Measurements from ENCODE around the gene NRXN3. TPM values are rescaled to one million over a fixed set of nuclear protein-coding genes. Genes with fewer than 3 reads are reported as not detected.

Gene NRXN3
- total and polyA plus RNA-seq, 4 donors = 21.9 to 73.4 (median 65.7) TPM

DNA sequence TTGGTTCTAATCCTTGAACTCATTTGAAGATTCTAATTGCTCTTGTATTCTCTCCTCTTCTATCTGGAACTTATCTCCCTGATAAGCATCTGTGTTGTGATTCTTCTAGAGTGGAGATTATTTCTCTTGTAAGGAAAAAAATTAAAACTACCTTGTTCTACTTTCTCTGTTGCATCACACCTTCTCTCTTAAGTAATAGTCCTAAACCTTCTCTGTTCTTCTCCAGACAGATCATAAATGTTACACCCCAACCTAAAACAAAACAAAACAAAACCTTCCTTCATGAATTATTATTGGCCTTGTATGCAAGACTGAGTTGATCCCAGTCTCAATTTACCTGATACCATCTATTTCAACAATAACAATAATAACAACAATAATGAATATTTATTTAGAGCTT is 1429.1 kb downstream of the NRXN3 start:
- Histone ChIP-seq H3K9me3 (ENCODE audit: control insufficient read depth, insufficient read depth, low read length) (no peaks in the 10 kb centered on the region), H3K4me3 (ENCODE audit: low read depth, low read length) (no peak overlapping the region), H3K4me1 (ENCODE audit: control insufficient read depth, insufficient read depth, low read length) (no peaks in the 10 kb centered on the region), H3K27me3 (ENCODE audit: control insufficient read depth, insufficient read depth, low read length) (no peaks in the 10 kb centered on the region), H3K36me3 (ENCODE audit: control insufficient read depth, insufficient read depth, low read length) (no peaks in the 10 kb centered on the region), H3K27ac (ENCODE audit: low read depth, low read length) (no peak overlapping the region)
- no peak for DNase-seq (ENCODE audit: low read depth in 4 of 6, low spot score in 6 of 6)

- H3K4me1 ChIP-seq (ENCODE audit: control insufficient read depth, insufficient read depth, low read length) = no peaks in the 10 kb centered on the region
- no peaks in the 10 kb centered on the region for H3K9me3 ChIP-seq (ENCODE audit: control insufficient read depth, insufficient read depth, low read length)
- H3K27ac ChIP-seq (ENCODE audit: low read depth, low read length) = no peak overlapping the region
- WGBS (ENCODE audit: insufficient coverage) = 92% methylated on average over 3 of the region's 3 CpGs
- no peaks in the 10 kb centered on the region for H3K36me3 ChIP-seq (ENCODE audit: control insufficient read depth, insufficient read depth, low read length)
- no peaks in the 10 kb centered on the region for H3K27me3 ChIP-seq (ENCODE audit: control insufficient read depth, insufficient read depth, low read length)
- H3K4me3 ChIP-seq (ENCODE audit: low read depth, low read length) = no peak overlapping the region
- no peak for DNase-seq (ENCODE audit: low read depth in 4 of 6, low spot score in 6 of 6)
Measured at GRCh38 chr14:79600406-79600805, 1430.2 kb downstream of the NRXN3 start.

DNA sequence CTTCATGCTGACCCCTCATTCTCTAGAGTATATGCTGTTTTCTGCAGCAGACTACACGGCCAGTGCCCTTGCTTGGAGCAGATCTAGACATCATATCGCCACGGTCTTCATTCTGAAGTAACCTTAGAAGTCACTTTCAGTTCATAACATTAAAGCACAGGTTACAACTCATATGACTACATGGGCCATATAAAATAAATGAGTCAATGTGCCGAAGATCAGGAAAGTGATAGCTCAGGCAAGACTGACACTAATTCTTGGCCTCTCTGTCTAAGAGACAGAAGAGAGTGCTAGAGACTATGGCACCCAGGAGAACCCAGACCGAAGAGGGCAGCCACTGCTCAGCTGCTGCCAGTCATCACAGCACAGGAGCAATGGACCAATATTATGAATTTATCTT is 1431.4 kb downstream of the NRXN3 start:
- DNase-seq (ENCODE audit: low read depth in 4 of 6, low spot score in 6 of 6) = no peak
- no peaks in the 10 kb centered on the region for H3K9me3 ChIP-seq (ENCODE audit: control insufficient read depth, insufficient read depth, low read length)
- 100% methylated on average over 3 of the region's 5 CpGs for WGBS (ENCODE audit: insufficient coverage)
- H3K27ac ChIP-seq (ENCODE audit: low read depth, low read length) = no peak overlapping the region
- H3K4me1 ChIP-seq (ENCODE audit: control insufficient read depth, insufficient read depth, low read length) = no peaks in the 10 kb centered on the region
- no peaks in the 10 kb centered on the region for H3K27me3 ChIP-seq (ENCODE audit: control insufficient read depth, insufficient read depth, low read length)
- H3K36me3 ChIP-seq (ENCODE audit: control insufficient read depth, insufficient read depth, low read length) = no peaks in the 10 kb centered on the region
- no peak overlapping the region for H3K4me3 ChIP-seq (ENCODE audit: low read depth, low read length)

DNA sequence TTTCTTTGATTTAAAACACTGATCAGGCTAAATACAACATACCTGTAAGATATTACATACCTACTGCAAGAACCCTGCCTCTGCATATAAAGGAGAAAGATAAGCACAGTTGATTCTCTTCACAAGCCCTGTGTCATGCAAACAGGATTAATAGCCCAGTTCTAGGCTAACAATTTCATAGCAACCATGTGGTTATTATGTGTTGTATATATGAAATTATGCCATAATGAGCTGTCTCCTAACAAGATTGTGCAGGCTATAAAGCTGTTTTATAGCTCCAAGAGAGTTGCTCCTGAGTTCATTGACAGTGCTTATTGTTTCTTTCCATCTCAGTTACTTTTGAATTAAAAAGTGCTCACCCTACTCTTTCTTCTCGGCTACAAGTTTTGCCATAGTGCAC is 1431.9 kb downstream of the NRXN3 start:
- no CpG with 5 or more reads among the region's 1 CpG for WGBS (ENCODE audit: insufficient coverage)
- Histone ChIP-seq H3K27me3 (ENCODE audit: control insufficient read depth, insufficient read depth, low read length) (no peaks in the 10 kb centered on the region), H3K9me3 (ENCODE audit: control insufficient read depth, insufficient read depth, low read length) (no peaks in the 10 kb centered on the region), H3K27ac (ENCODE audit: low read depth, low read length) (no peak overlapping the region), H3K4me1 (ENCODE audit: control insufficient read depth, insufficient read depth, low read length) (no peaks in the 10 kb centered on the region), H3K4me3 (ENCODE audit: low read depth, low read length) (no peak overlapping the region), H3K36me3 (ENCODE audit: control insufficient read depth, insufficient read depth, low read length) (no peaks in the 10 kb centered on the region)
- DNase-seq (ENCODE audit: low read depth in 4 of 6, low spot score in 6 of 6) = peak in 1 of 6 donors; percentile 85

GRCh38 chr14:79602742-79603141 is 1432.6 kb downstream of the NRXN3 start:
- no peaks in the 10 kb centered on the region for H3K4me1 ChIP-seq (ENCODE audit: control insufficient read depth, insufficient read depth, low read length)
- no peak overlapping the region for H3K27ac ChIP-seq (ENCODE audit: low read depth, low read length)
- WGBS (ENCODE audit: insufficient coverage) = 92% methylated on average over 2 of the region's 3 CpGs
- no peaks in the 10 kb centered on the region for H3K9me3 ChIP-seq (ENCODE audit: control insufficient read depth, insufficient read depth, low read length)
- H3K36me3 ChIP-seq (ENCODE audit: control insufficient read depth, insufficient read depth, low read length) = no peaks in the 10 kb centered on the region
- H3K4me3 ChIP-seq (ENCODE audit: low read depth, low read length) = no peak overlapping the region
- H3K27me3 ChIP-seq (ENCODE audit: control insufficient read depth, insufficient read depth, low read length) = no peaks in the 10 kb centered on the region
- no peak for DNase-seq (ENCODE audit: low read depth in 4 of 6, low spot score in 6 of 6)

DNA sequence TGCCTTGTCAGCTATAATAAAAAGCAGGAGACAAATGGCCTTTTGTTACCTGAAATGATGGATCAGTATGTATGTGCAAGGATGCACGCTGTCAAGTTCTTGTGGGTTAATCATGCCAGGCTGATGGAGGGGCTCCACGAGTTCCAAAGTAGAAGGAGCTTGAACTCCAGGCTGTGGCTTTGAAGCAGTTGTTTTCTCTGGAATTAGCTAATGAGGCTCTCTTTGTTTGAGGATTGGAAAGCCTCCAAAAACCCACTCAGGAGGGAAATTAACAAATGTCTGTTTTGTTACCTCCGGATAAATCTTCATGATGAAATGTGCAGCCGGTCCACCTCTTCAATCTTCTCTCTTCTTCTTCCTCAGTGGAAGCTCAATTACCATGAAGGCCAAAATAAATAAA is 1435.7 kb downstream of the NRXN3 start:
- WGBS (ENCODE audit: insufficient coverage) = 14% methylated on average over 2 of the region's 4 CpGs

DNA sequence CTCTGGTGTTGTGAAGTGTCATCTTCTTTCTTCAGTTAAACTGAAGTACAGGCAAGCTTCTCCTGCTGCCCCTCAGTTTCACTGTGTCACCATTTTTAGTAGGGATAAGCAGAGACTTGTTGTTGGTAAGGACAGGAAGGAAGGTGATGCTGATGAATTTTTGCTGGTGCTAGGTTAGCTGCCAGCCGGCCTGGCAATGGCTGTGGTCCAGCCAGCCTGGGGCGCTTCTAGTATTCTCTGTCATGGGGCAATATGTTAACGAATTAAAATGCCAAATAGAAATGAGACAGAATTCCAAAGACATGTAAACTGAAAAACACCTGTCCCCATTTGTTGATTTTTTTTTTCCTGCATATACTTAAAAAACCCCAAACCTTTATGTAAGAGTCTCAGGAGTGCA is 1438.3 kb downstream of the NRXN3 start:
- Histone ChIP-seq H3K9me3 (ENCODE audit: control insufficient read depth, insufficient read depth, low read length) (no peaks in the 10 kb centered on the region), H3K36me3 (ENCODE audit: control insufficient read depth, insufficient read depth, low read length) (no peaks in the 10 kb centered on the region), H3K27me3 (ENCODE audit: control insufficient read depth, insufficient read depth, low read length) (no peaks in the 10 kb centered on the region), H3K4me1 (ENCODE audit: control insufficient read depth, insufficient read depth, low read length) (no peaks in the 10 kb centered on the region), H3K4me3 (ENCODE audit: low read depth, low read length) (no peak overlapping the region), H3K27ac (ENCODE audit: low read depth, low read length) (no peak overlapping the region)
- WGBS (ENCODE audit: insufficient coverage) = no CpG with 5 or more reads among the region's 3 CpGs
- DNase-seq (ENCODE audit: low read depth in 4 of 6, low spot score in 6 of 6) = peak in 1 of 6 donors; percentile 33

More for the DNA sequence above, 1435.7 kb downstream of the NRXN3 start:
- Histone ChIP-seq H3K4me3 (ENCODE audit: low read depth, low read length) (no peak overlapping the region), H3K27ac (ENCODE audit: low read depth, low read length) (no peak overlapping the region), H3K36me3 (ENCODE audit: control insufficient read depth, insufficient read depth, low read length) (no peaks in the 10 kb centered on the region), H3K4me1 (ENCODE audit: control insufficient read depth, insufficient read depth, low read length) (no peaks in the 10 kb centered on the region), H3K9me3 (ENCODE audit: control insufficient read depth, insufficient read depth, low read length) (no peaks in the 10 kb centered on the region), H3K27me3 (ENCODE audit: control insufficient read depth, insufficient read depth, low read length) (no peaks in the 10 kb centered on the region)
- peak; percentile 22 to 87 (median 43) for DNase-seq (ENCODE audit: low read depth in 4 of 6, low spot score in 6 of 6)

- Histone ChIP-seq H3K27me3 (ENCODE audit: control insufficient read depth, insufficient read depth, low read length) (no peaks in the 10 kb centered on the region), H3K36me3 (ENCODE audit: control insufficient read depth, insufficient read depth, low read length) (no peaks in the 10 kb centered on the region), H3K9me3 (ENCODE audit: control insufficient read depth, insufficient read depth, low read length) (no peaks in the 10 kb centered on the region), H3K4me3 (ENCODE audit: low read depth, low read length) (no peak overlapping the region), H3K4me1 (ENCODE audit: control insufficient read depth, insufficient read depth, low read length) (no peaks in the 10 kb centered on the region), H3K27ac (ENCODE audit: low read depth, low read length) (no peak overlapping the region)
- no CpG with 5 or more reads among the region's 5 CpGs for WGBS (ENCODE audit: insufficient coverage)
- DNase-seq (ENCODE audit: low read depth in 4 of 6, low spot score in 6 of 6) = no peak
Measured at GRCh38 chr14:79613625-79614024, 1443.5 kb downstream of the NRXN3 start.

GRCh38 chr14:79614448-79614847 is 1444.3 kb downstream of the NRXN3 start:
- no peak overlapping the region for H3K4me3 ChIP-seq (ENCODE audit: low read depth, low read length)
- no peaks in the 10 kb centered on the region for H3K4me1 ChIP-seq (ENCODE audit: control insufficient read depth, insufficient read depth, low read length)
- H3K36me3 ChIP-seq (ENCODE audit: control insufficient read depth, insufficient read depth, low read length) = no peaks in the 10 kb centered on the region
- WGBS (ENCODE audit: insufficient coverage) = 57% methylated on average over 2 of the region's 5 CpGs
- H3K27me3 ChIP-seq (ENCODE audit: control insufficient read depth, insufficient read depth, low read length) = no peaks in the 10 kb centered on the region
- no peaks in the 10 kb centered on the region for H3K9me3 ChIP-seq (ENCODE audit: control insufficient read depth, insufficient read depth, low read length)
- H3K27ac ChIP-seq (ENCODE audit: low read depth, low read length) = no peak overlapping the region
- peak in 2 of 6 donors; percentile 17 to 54 for DNase-seq (ENCODE audit: low read depth in 4 of 6, low spot score in 6 of 6)

GRCh38 chr14:79627058-79627457 is 1456.9 kb downstream of the NRXN3 start:
- H3K27me3 ChIP-seq (ENCODE audit: control insufficient read depth, insufficient read depth, low read length) = no peaks in the 10 kb centered on the region
- H3K4me1 ChIP-seq (ENCODE audit: control insufficient read depth, insufficient read depth, low read length) = no peaks in the 10 kb centered on the region
- H3K4me3 ChIP-seq (ENCODE audit: low read depth, low read length) = no peak overlapping the region
- DNase-seq (ENCODE audit: low read depth in 4 of 6, low spot score in 6 of 6) = no peak
- H3K27ac ChIP-seq (ENCODE audit: low read depth, low read length) = no peak overlapping the region
- H3K36me3 ChIP-seq (ENCODE audit: control insufficient read depth, insufficient read depth, low read length) = no peaks in the 10 kb centered on the region
- no peaks in the 10 kb centered on the region for H3K9me3 ChIP-seq (ENCODE audit: control insufficient read depth, insufficient read depth, low read length)
